SK-N-SH treated with all-trans-retinoic acid at 6 μM for 48 hours (cell line): ENCODE measurements around the gene FLT4.
"Not testable (repeated sequence)": the region's sequence is repeated elsewhere in the genome, so short reads cannot be mapped to it uniquely, and the experiment has no call there.

Experiments
- ATAC-seq: fragments of 200-7000 bp; cut with Tn5 transposase; 3 replicates; pipeline ENCODE4 v1.9.1; 2020; ENCODE audit warnings: mild to moderate bottlenecking, moderate library complexity
- BACH2 ChIP-seq: fragments of 250-450 bp; sonication (Bioruptor Pico); IDR thresholded peaks from 2 replicates; pipeline ENCODE4 v1.9.0; 2021; ENCODE audit warnings: mild to moderate bottlenecking, borderline replicate concordance
- CREB5 ChIP-seq: fragments of 250-450 bp; sonication (Bioruptor Pico); IDR thresholded peaks from 2 replicates; pipeline ENCODE4 v1.5.1; 2020; ENCODE audit warnings: low read depth, mild to moderate bottlenecking, moderate library complexity
- CSDC2 ChIP-seq: fragments of 250-450 bp; sonication (Bioruptor Pico); IDR thresholded peaks from 2 replicates; pipeline ENCODE4 v1.5.0; 2020; ENCODE audit warnings: mild to moderate bottlenecking, moderate library complexity
- ESRRG ChIP-seq: fragments of 250-450 bp; sonication (Bioruptor Pico); IDR thresholded peaks from 2 replicates; pipeline ENCODE4 v1.6.1; 2021; ENCODE audit warnings: mild to moderate bottlenecking
- GLIS3 ChIP-seq: fragments of 250-450 bp; sonication (Bioruptor Pico); IDR thresholded peaks from 2 replicates; pipeline ENCODE4 v1.5.0; 2020; ENCODE audit warnings: mild to moderate bottlenecking, moderate library complexity
- ISL1 ChIP-seq: fragments of 250-450 bp; sonication (Bioruptor Pico); IDR thresholded peaks from 2 replicates; pipeline ENCODE4 v2.1.2; 2022; ENCODE audit warnings: mild to moderate bottlenecking, moderate library complexity
- PPARA ChIP-seq: fragments of 250-450 bp; sonication (Bioruptor Pico); IDR thresholded peaks from 2 replicates; pipeline ENCODE4 v1.5.0; 2020; ENCODE audit warnings: mild to moderate bottlenecking, borderline replicate concordance
- RARB ChIP-seq: fragments of 250-450 bp; sonication (Bioruptor Pico); IDR thresholded peaks from 2 replicates; pipeline ENCODE4 v1.8.0; 2021; ENCODE audit warnings: mild to moderate bottlenecking, moderate library complexity
- SNAI2 ChIP-seq: fragments of 250-450 bp; sonication (Bioruptor Pico); IDR thresholded peaks from 2 replicates; pipeline ENCODE4 v1.5.0; 2020; ENCODE audit warnings: mild to moderate bottlenecking, moderate library complexity
- TOX ChIP-seq: fragments of 250-450 bp; sonication (Bioruptor Pico); IDR thresholded peaks from 2 replicates; pipeline ENCODE4 v1.8.0; 2021; ENCODE audit warnings: mild to moderate bottlenecking, moderate library complexity, borderline replicate concordance
- TSHZ2 ChIP-seq: fragments of 250-450 bp; sonication (Bioruptor Pico); IDR thresholded peaks from 2 replicates; pipeline ENCODE4 v1.5.0; 2020; ENCODE audit warnings: mild to moderate bottlenecking, moderate library complexity
- ZC3H10 ChIP-seq: fragments of 250-450 bp; sonication (Bioruptor Pico); IDR thresholded peaks from 2 replicates; pipeline ENCODE4 v1.5.1; 2021; ENCODE audit warnings: mild to moderate bottlenecking, moderate library complexity
- ZFP3 ChIP-seq: fragments of 250-450 bp; sonication (Bioruptor Pico); IDR thresholded peaks from 2 replicates; pipeline ENCODE4 v1.5.0; 2020; ENCODE audit warnings: mild to moderate bottlenecking, moderate library complexity
- ZFP30 ChIP-seq: fragments of 450-650 bp; formaldehyde crosslinking; IDR thresholded peaks from 2 replicates; pipeline ENCODE4 v1.5.0; 2022; ENCODE audit warnings: mild to moderate bottlenecking, moderate library complexity
- ZNF565 ChIP-seq: fragments of 450-650 bp; formaldehyde crosslinking; conservative IDR thresholded peaks from 2 replicates; pipeline ENCODE4 v1.5.0; 2020; ENCODE audit warnings: low read depth, mild to moderate bottlenecking, moderate library complexity
- ZNF70 ChIP-seq: fragments of 450-650 bp; formaldehyde crosslinking; IDR thresholded peaks from 2 replicates; pipeline ENCODE4 v1.5.0; 2020; ENCODE audit warnings: mild to moderate bottlenecking, moderate library complexity
- ZNF8 ChIP-seq: fragments of 450-650 bp; formaldehyde crosslinking; IDR thresholded peaks from 2 replicates; pipeline ENCODE4 v1.5.0; 2020; ENCODE audit warnings: mild to moderate bottlenecking, moderate library complexity
- TF ChIP-seq, protein P1 (sequence below): fragments of 250-450 bp; sonication (Bioruptor Pico); IDR thresholded peaks from 2 replicates; pipeline ENCODE4 v1.8.0; 2021; ENCODE audit warnings: low read depth, mild to moderate bottlenecking, moderate library complexity, borderline replicate concordance
- TF ChIP-seq, protein P2 (sequence below): fragments of 250-450 bp; sonication (Bioruptor Pico); IDR thresholded peaks from 2 replicates; pipeline ENCODE4 v1.8.0; 2020; ENCODE audit warnings: mild to moderate bottlenecking, moderate library complexity, borderline replicate concordance

Gene FLT4

GRCh38 chr5:180671958-180672524 lies 22.6 kb upstream of the FLT4 start:
- not testable (repeated sequence) for ATAC-seq

DNA sequence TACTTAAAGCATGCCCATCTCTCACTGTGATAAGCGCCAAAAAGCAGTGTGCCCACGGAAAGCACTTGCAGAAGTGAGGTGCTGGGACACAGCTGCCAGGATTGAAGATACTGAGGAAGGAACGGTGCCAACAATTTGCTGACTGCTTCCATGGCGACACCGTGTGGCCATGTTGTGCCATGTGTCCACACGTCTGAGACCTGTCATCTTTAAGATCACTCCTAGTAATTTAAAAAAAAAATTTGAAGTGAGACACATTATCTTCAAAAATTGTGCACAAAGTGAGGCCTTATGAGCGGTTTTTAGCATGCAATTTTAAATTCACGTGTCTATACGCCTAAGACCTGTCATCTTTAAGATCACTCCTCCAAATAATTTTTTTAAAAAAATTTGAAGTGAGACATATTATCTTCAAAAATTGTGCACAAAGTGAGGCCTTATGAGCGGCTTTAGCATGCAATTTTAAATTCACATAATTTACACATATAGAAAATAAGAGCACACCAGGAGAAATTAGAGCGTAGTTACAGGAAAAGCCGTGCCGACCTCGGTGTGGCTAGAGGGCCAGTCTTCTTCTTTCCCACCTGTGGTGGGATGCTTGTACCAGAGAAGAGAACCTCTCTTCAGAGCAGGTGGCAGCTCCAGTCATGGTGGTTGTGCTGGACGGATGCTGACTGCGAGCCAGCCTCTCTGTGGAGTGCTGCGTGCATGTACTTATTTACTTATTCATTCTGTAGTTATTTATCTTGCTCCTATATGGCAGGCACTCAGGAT lies 21.4 kb upstream of the FLT4 start:
- no peak for TF ChIP-seq PPARA
- TF ChIP-seq, protein P1, sequence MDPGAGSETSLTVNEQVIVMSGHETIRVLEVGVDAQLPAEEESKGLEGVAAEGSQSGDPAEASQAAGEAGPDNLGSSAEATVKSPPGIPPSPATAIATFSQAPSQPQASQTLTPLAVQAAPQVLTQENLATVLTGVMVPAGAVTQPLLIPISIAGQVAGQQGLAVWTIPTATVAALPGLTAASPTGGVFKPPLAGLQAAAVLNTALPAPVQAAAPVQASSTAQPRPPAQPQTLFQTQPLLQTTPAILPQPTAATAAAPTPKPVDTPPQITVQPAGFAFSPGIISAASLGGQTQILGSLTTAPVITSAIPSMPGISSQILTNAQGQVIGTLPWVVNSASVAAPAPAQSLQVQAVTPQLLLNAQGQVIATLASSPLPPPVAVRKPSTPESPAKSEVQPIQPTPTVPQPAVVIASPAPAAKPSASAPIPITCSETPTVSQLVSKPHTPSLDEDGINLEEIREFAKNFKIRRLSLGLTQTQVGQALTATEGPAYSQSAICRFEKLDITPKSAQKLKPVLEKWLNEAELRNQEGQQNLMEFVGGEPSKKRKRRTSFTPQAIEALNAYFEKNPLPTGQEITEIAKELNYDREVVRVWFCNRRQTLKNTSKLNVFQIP (CRISPR knock-in tag): no peak
- no peak for TF ChIP-seq ZNF565 (CRISPR knock-in tag)
- no peak for TF ChIP-seq TOX
- no peak for TF ChIP-seq RARB (CRISPR knock-in tag)
- TF ChIP-seq ZFP30 (CRISPR knock-in tag): no peak
- TF ChIP-seq ZFP3 (CRISPR knock-in tag): no peak
- no peak for TF ChIP-seq CSDC2 (CRISPR knock-in tag)
- no peak for TF ChIP-seq BACH2 (CRISPR knock-in tag)
- TF ChIP-seq ZNF70 (CRISPR knock-in tag): no peak
- TF ChIP-seq ZNF8 (CRISPR knock-in tag): no peak
- no peak for TF ChIP-seq GLIS3 (CRISPR knock-in tag)
- TF ChIP-seq TSHZ2 (CRISPR knock-in tag): no peak
- no peak for TF ChIP-seq ZC3H10 (CRISPR knock-in tag)
- TF ChIP-seq CREB5 (CRISPR knock-in tag): no peak
- peak; percentile 70 for ATAC-seq

GRCh38 chr5:180670157-180670556 lies 20.8 kb upstream of the FLT4 start:
- no peak for ATAC-seq
- TF ChIP-seq SNAI2 (CRISPR knock-in tag) (no peak), BACH2 (CRISPR knock-in tag) (no peak), PPARA (no peak), ESRRG (no peak), RARB (CRISPR knock-in tag) (no peak), TOX (no peak)
- TF ChIP-seq, all 23 proteins: peak for 0

DNA sequence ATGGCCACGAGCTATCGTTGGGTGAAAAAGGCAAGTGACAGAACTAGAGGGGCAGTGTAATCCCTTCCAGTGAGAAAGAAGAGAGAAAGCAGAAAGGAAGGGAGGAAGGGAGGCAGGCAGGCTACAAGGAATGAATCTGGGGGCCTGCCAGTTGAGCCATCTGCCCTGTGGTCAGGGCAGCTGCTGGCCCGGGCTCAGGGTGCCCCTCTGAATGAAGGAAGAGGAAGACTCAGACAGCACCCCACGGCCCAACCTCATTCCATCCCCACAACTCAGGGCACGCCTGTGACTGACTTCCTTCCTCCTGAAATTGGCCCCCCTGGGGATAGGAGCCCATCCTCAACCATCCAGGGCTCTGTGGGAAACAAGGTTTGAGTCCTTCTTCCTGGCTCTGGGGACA lies 20.3 kb upstream of the FLT4 start:
- ATAC-seq: no peak
- TF ChIP-seq CSDC2 (CRISPR knock-in tag) (no peak), ZNF565 (CRISPR knock-in tag) (no peak), ZC3H10 (CRISPR knock-in tag) (no peak), TOX (no peak), SNAI2 (CRISPR knock-in tag) (no peak), RARB (CRISPR knock-in tag) (no peak), BACH2 (CRISPR knock-in tag) (no peak), PPARA (no peak), TSHZ2 (CRISPR knock-in tag) (no peak), ISL1 (CRISPR knock-in tag) (no peak), CREB5 (CRISPR knock-in tag) (no peak), ESRRG (no peak), GLIS3 (CRISPR knock-in tag) (no peak), ZNF8 (CRISPR knock-in tag) (no peak), ZNF70 (CRISPR knock-in tag) (no peak)
- TF ChIP-seq, protein P2, sequence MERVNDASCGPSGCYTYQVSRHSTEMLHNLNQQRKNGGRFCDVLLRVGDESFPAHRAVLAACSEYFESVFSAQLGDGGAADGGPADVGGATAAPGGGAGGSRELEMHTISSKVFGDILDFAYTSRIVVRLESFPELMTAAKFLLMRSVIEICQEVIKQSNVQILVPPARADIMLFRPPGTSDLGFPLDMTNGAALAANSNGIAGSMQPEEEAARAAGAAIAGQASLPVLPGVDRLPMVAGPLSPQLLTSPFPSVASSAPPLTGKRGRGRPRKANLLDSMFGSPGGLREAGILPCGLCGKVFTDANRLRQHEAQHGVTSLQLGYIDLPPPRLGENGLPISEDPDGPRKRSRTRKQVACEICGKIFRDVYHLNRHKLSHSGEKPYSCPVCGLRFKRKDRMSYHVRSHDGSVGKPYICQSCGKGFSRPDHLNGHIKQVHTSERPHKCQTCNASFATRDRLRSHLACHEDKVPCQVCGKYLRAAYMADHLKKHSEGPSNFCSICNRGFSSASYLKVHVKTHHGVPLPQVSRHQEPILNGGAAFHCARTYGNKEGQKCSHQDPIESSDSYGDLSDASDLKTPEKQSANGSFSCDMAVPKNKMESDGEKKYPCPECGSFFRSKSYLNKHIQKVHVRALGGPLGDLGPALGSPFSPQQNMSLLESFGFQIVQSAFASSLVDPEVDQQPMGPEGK (CRISPR knock-in tag): no peak
- TF ChIP-seq, protein P1 (CRISPR knock-in tag): no peak
